ENCODE data around the gene ITPRID2. TPM values are rescaled to one million over a fixed set of nuclear protein-coding genes. Genes with fewer than 3 reads are reported as not detected.
"Not testable (repeated sequence)": the region's sequence is repeated elsewhere in the genome, so short reads cannot be mapped to it uniquely, and the experiment has no call there.

ITPRID2 gene
- total RNA-seq, 4 donors from 2014 or later = 20.1 to 69.2 (median 60.1) TPM

GRCh38 chr2:181957668-181958067, 66.1 kb downstream of the ITPRID2 start:
- peaks cover 0 to 14% (median 0%) of the 10 kb centered on the region in 3 donors for H3K4me1 ChIP-seq
- no peak overlapping the region for H3K27ac ChIP-seq
- no peaks in the 10 kb centered on the region for H3K36me3 ChIP-seq
- H3K4me3 ChIP-seq = no peak overlapping the region
- H3K9me3 ChIP-seq = no peaks in the 10 kb centered on the region
- intact Hi-C loops (cut with DNase I) = no loop called here
- no peak for TF ChIP-seq CTCF (IDR thresholded peaks at IDR 0.05)
- WGBS, 2 donors = 48 to 58% methylated on average over 4 of the region's 4 CpGs
- no peak for DNase-seq
- H3K27me3 ChIP-seq = no peaks in the 10 kb centered on the region

GRCh38 chr2:181958726-181959125, 67.2 kb downstream of the ITPRID2 start:
- Histone ChIP-seq H3K27ac (no peak overlapping the region), H3K36me3 (no peaks in the 10 kb centered on the region), H3K4me1 (peaks cover 0 to 14% (median 0%) of the 10 kb centered on the region in 3 donors), H3K27me3 (no peaks in the 10 kb centered on the region), H3K9me3 (no peaks in the 10 kb centered on the region), H3K4me3 (no peak overlapping the region)
- DNase-seq = no peak
- TF ChIP-seq CTCF (IDR thresholded peaks at IDR 0.05) = no peak
- no peak for TF ChIP-seq POLR2A (IDR thresholded peaks at IDR 0.05)
- intact Hi-C loops (cut with DNase I) = no loop called here
- WGBS, 2 donors = 89 to 92% methylated on average over 1 of the region's 1 CpG

- H3K36me3 ChIP-seq = no peaks in the 10 kb centered on the region
- DNase-seq = no peak
- H3K9me3 ChIP-seq = no peaks in the 10 kb centered on the region
- no peaks in the 10 kb centered on the region for H3K27me3 ChIP-seq
- intact Hi-C loops (cut with DNase I) = no loop called here
- TF ChIP-seq POLR2A (IDR thresholded peaks at IDR 0.05) (no peak), CTCF (IDR thresholded peaks at IDR 0.05) (no peak)
- H3K4me3 ChIP-seq = no peak overlapping the region
- H3K27ac ChIP-seq = no peak overlapping the region
- H3K4me1 ChIP-seq = peaks cover 0 to 6% (median 0%) of the 10 kb centered on the region in 3 donors
Observed at GRCh38 chr2:181959508-181959907, 68.0 kb downstream of the ITPRID2 start.

GRCh38 chr2:181961167-181961566, 69.6 kb downstream of the ITPRID2 start:
- H3K9me3 ChIP-seq; DNase-seq; H3K27me3 ChIP-seq; H3K4me3 ChIP-seq; H3K27ac ChIP-seq; intact Hi-C loops (cut with DNase I); H3K36me3 ChIP-seq; H3K4me1 ChIP-seq: not testable (repeated sequence)
- 91% methylated on average over 4 to 5 of the region's 8 CpGs for WGBS, 2 donors

- H3K4me3 ChIP-seq = no peak overlapping the region
- no peaks in the 10 kb centered on the region for H3K36me3 ChIP-seq
- H3K9me3 ChIP-seq = no peaks in the 10 kb centered on the region
- 92 to 96% methylated on average over 4 to 8 of the region's 20 CpGs for WGBS, 2 donors
- H3K4me1 ChIP-seq = no peaks in the 10 kb centered on the region
- no peak for DNase-seq
- TF ChIP-seq CTCF (IDR thresholded peaks at IDR 0.05) = no peak
- intact Hi-C loops (cut with DNase I) = no loop called here
- H3K27me3 ChIP-seq = no peaks in the 10 kb centered on the region
- H3K27ac ChIP-seq = no peak overlapping the region
Observed at GRCh38 chr2:181962142-181962541, 70.6 kb downstream of the ITPRID2 start.

GRCh38 chr2:181970160-181970794, 78.7 kb downstream of the ITPRID2 start:
- no peak for DNase-seq
- 85 to 92% methylated on average over 1 to 2 of the region's 2 CpGs for WGBS, 2 donors
- TF ChIP-seq CTCF (IDR thresholded peaks at IDR 0.05) = no peak
- no peak for TF ChIP-seq POLR2A (IDR thresholded peaks at IDR 0.05)
- no peaks in the 10 kb centered on the region for H3K36me3 ChIP-seq
- no peak overlapping the region for H3K4me3 ChIP-seq
- H3K27me3 ChIP-seq = no peaks in the 10 kb centered on the region
- peaks cover 0 to 10% (median 0%) of the 10 kb centered on the region in 3 donors for H3K4me1 ChIP-seq
- no peak overlapping the region for H3K27ac ChIP-seq
- intact Hi-C loops (cut with DNase I) = no loop called here
- no peaks in the 10 kb centered on the region for H3K9me3 ChIP-seq
